Liver (tissue), 9 donors: ENCODE results near the gene PDK4. TPM values are rescaled to one million over a fixed set of nuclear protein-coding genes. Genes with fewer than 3 reads are reported as not detected.

Experiments
- DNase-seq: peaks from one replicate; pipeline ENCODE4 v3.0.0-alpha.2; 2017; ENCODE audit warnings: low spot score
- H3K27ac ChIP-seq, 2 donors: one replicate each; pipeline ENCODE4 v1.7.0; 2013; ENCODE audit warnings: inconsistent platforms in 2 of 2, low read length in 2 of 2, control low read depth in 1 of 2, low read depth in 1 of 2, mild to moderate bottlenecking in 1 of 2
- H3K27me3 ChIP-seq, 4 donors: one replicate each; pipeline versions ENCODE4 v1.6.1 to v1.7.0; 2013; ENCODE audit warnings: low read length in 3 of 4, inconsistent platforms in 1 of 4, mild to moderate bottlenecking in 1 of 4, moderate library complexity in 1 of 4; ENCODE audit not compliant: control insufficient read depth in 4 of 4, insufficient read depth in 4 of 4
- H3K36me3 ChIP-seq, 4 donors: one replicate each; pipeline versions ENCODE4 v1.6.1 to v1.7.0; 2013; ENCODE audit warnings: low read length in 3 of 4, mild to moderate bottlenecking in 3 of 4, low read depth in 1 of 4, moderate library complexity in 1 of 4; ENCODE audit not compliant: control insufficient read depth in 4 of 4, insufficient read depth in 3 of 4
- H3K4me1 ChIP-seq, 4 donors: one replicate each; pipeline versions ENCODE4 v1.6.1 to v1.7.0; 2013; ENCODE audit warnings: low read length in 3 of 4, mild to moderate bottlenecking in 3 of 4, moderate library complexity in 1 of 4; ENCODE audit not compliant: control insufficient read depth in 4 of 4, insufficient read depth in 4 of 4
- H3K4me3 ChIP-seq, 3 donors: one replicate each; pipeline versions ENCODE4 v1.6.1 to v1.7.0; 2013; ENCODE audit warnings: low read length in 3 of 3, control low read depth in 1 of 3, low read depth in 1 of 3, mild to moderate bottlenecking in 1 of 3
- H3K9ac ChIP-seq, 2 donors: one replicate each; pipeline ENCODE4 v1.7.0; 2013; ENCODE audit warnings: low read length in 2 of 2, mild to moderate bottlenecking in 2 of 2, moderate library complexity in 2 of 2, control low read depth in 1 of 2, low read depth in 1 of 2
- H3K9me3 ChIP-seq, 4 donors: one replicate each; pipeline versions ENCODE4 v1.6.1 to v1.7.0; 2013; ENCODE audit warnings: low read length in 3 of 4; ENCODE audit not compliant: control insufficient read depth in 4 of 4
- ATF3 ChIP-seq: IDR thresholded peaks from 2 replicates; pipeline ENCODE4 v1.6.1; 2016; ENCODE audit warnings: antibody characterized with exemption
- EGR1 ChIP-seq, 2 donors: IDR thresholded peaks; 2 replicates each; pipeline ENCODE4 v1.6.1; 2016 to 2018; ENCODE audit warnings: antibody characterized with exemption in 2 of 2, low read depth in 2 of 2
- FOXA1 ChIP-seq: IDR thresholded peaks from 2 replicates; pipeline ENCODE4 v1.6.1; 2016; ENCODE audit warnings: antibody characterized with exemption
- FOXA2 ChIP-seq: IDR thresholded peaks from 2 replicates; pipeline ENCODE4 v1.6.1; 2016; ENCODE audit warnings: antibody characterized with exemption
- GABPA ChIP-seq, 2 donors: IDR thresholded peaks in 1 of 2; conservative IDR thresholded peaks in 1 of 2; 2 replicates each; pipeline ENCODE4 v1.6.1; 2016; ENCODE audit warnings: antibody characterized with exemption in 2 of 2, mild to moderate bottlenecking in 1 of 2, moderate library complexity in 1 of 2
- HNF4A ChIP-seq, 2 donors: conservative IDR thresholded peaks; 2 replicates each; pipeline ENCODE4 v1.6.1; 2016; ENCODE audit warnings: antibody characterized with exemption in 2 of 2, mild to moderate bottlenecking in 2 of 2
- HNF4G ChIP-seq: IDR thresholded peaks from 2 replicates; pipeline ENCODE4 v1.6.1; 2016; ENCODE audit warnings: antibody characterized with exemption
- JUND ChIP-seq, 2 donors: IDR thresholded peaks; 2 replicates each; pipeline ENCODE4 v1.6.1; 2016; ENCODE audit warnings: antibody characterized with exemption in 2 of 2
- MAX ChIP-seq: IDR thresholded peaks from 2 replicates; pipeline ENCODE4 v1.6.1; 2016; ENCODE audit warnings: antibody characterized with exemption
- NR2F2 ChIP-seq: IDR thresholded peaks from 2 replicates; pipeline ENCODE4 v1.6.1; 2016; ENCODE audit warnings: antibody characterized with exemption
- RAD21 ChIP-seq, 2 donors: IDR thresholded peaks; 2 replicates each; pipeline ENCODE4 v1.6.1; 2016; ENCODE audit warnings: antibody characterized with exemption in 2 of 2, mild to moderate bottlenecking in 2 of 2
- REST ChIP-seq: IDR thresholded peaks from 2 replicates; pipeline ENCODE4 v1.6.1; 2016; ENCODE audit warnings: antibody characterized with exemption, mild to moderate bottlenecking
- RXRA ChIP-seq, 2 donors: IDR thresholded peaks; 2 replicates each; pipeline ENCODE4 v1.6.1; 2017 to 2018; ENCODE audit warnings: antibody characterized with exemption in 2 of 2, mild to moderate bottlenecking in 1 of 2
- SP1 ChIP-seq: IDR thresholded peaks from 2 replicates; pipeline ENCODE4 v1.6.1; 2018; ENCODE audit warnings: antibody characterized with exemption, mild to moderate bottlenecking
- TAF1 ChIP-seq: conservative IDR thresholded peaks from 2 replicates; pipeline ENCODE4 v1.6.1; 2016; ENCODE audit warnings: antibody characterized with exemption, mild to moderate bottlenecking
- YY1 ChIP-seq: IDR thresholded peaks from 2 replicates; pipeline ENCODE4 v1.6.1; 2016; ENCODE audit warnings: antibody characterized with exemption, mild to moderate bottlenecking
- ZBTB33 ChIP-seq: IDR thresholded peaks from 2 replicates; pipeline ENCODE4 v1.6.1; 2016; ENCODE audit warnings: antibody characterized with exemption
- WGBS: extraction: QIAGEN DNeasy Blood & Tissue Kit; methylation state at CpG from one replicate; pipeline ENCODE4 v1.1.7; 2013; 5-methylcytosine and 5-hydroxymethylcytosine counted together
- polyA plus RNA-seq, 2 donors: library from polyadenylated mRNA; stranded (reverse) in 1 of 2; unstranded in 1 of 2; fragments of 200-250 nt in 1 of 2; fragments of >200 nt in 1 of 2; fragmentation: Nextera tagmentation in 1 of 2; extraction: Ambion mirVana in 1 of 2; gene quantifications; one replicate each; pipeline versions ENCODE4 v1.2.1 to v1.2.3, GENCODE V29; 2013 to 2015
- total RNA-seq, 2 donors: library from RNA; depleted of rRNA; stranded (reverse); fragments of >200 nt; gene quantifications; one replicate each; pipeline ENCODE4 v1.2.3, GENCODE V29; 2014
- TF ChIP-seq, protein P1 (sequence below): fragments of 150-350 bp; IDR thresholded peaks from 2 replicates; pipeline ENCODE4 v1.5.1; 2017; ENCODE audit warnings: improper control_type of control experiment, low read depth, low read length; ENCODE audit not compliant: missing input control
- donor health status: healthy.
- donor health status: healthy.
- donor health status: healthy.
- donor health status: healthy.
- donor health status: healthy.

Gene PDK4
- total and polyA plus RNA-seq, 4 donors = 6.3 to 116 (median 50.0) TPM

DNA sequence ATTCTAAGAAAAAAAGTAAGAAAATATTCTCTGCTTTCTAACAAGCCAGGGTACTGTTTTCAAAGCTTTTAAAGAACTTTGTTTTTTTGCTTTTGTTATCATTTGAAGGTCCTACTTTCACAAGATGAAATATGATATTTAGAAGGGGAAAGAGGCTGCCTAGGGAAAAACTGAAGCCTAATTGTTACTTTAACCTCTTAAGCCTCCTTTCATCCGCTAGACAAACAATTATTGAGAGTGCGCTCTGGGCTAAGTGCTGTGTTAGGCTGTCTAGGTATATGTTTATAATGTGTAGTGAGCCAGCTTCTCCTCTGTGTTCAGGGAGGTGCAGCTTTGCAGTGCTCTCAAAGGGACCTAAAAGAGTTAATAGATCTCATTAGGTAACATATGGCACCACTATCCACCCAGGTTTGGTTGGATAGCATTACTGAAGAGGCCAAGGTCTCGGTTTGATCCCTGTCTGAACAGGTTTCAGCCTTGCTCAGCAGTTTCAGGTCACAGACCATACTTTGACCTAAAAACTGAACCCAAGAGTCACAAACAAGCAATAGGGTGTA is 17.9 kb downstream of the PDK4 start (continued):
- TF ChIP-seq, protein P1, sequence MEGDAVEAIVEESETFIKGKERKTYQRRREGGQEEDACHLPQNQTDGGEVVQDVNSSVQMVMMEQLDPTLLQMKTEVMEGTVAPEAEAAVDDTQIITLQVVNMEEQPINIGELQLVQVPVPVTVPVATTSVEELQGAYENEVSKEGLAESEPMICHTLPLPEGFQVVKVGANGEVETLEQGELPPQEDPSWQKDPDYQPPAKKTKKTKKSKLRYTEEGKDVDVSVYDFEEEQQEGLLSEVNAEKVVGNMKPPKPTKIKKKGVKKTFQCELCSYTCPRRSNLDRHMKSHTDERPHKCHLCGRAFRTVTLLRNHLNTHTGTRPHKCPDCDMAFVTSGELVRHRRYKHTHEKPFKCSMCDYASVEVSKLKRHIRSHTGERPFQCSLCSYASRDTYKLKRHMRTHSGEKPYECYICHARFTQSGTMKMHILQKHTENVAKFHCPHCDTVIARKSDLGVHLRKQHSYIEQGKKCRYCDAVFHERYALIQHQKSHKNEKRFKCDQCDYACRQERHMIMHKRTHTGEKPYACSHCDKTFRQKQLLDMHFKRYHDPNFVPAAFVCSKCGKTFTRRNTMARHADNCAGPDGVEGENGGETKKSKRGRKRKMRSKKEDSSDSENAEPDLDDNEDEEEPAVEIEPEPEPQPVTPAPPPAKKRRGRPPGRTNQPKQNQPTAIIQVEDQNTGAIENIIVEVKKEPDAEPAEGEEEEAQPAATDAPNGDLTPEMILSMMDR = no peak
- TF ChIP-seq HNF4A (conservative IDR thresholded peaks at IDR 0.05) (peak; percentile 93 to 96), MAX (peak; percentile 69), TAF1 (no peak), EGR1 (IDR thresholded peaks at IDR 0.05; ENCODE audit: low read depth in 2 of 2) (peak in 1 of 2 donors; percentile 39)

DNA sequence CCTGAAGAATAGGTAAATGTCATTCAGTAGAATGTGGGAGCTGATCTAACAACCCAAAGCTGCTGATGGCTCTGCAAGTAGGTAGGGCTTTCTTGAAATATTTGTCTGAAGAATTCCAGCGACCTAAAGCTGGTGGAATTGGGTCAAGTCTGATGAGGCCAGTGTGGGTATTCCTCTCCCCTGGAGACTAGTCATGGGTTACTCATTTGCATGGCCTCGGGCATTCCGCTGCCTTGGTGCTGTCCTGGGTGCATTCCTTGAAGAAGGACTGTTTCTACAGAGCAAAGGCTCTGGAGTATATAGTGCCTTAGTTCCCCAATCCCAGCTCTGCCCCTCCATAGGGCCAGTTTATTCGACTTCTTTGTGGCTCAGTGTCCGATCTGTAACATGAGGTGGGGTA is 19.2 kb downstream of the PDK4 start:
- H3K27me3 ChIP-seq = no peaks in the 10 kb centered on the region
- H3K36me3 ChIP-seq = no peaks in the 10 kb centered on the region
- no peak for DNase-seq
- H3K4me1 ChIP-seq = peaks cover 2 to 15% (median 7%) of the 10 kb centered on the region in 4 donors
- TF ChIP-seq RXRA (IDR thresholded peaks at IDR 0.05) (no peak), ATF3 (no peak), GABPA (IDR thresholded peaks at IDR 0.05 in 1 of 2, conservative IDR thresholded peaks at IDR 0.05 in 1 of 2) (no peak), MAX (no peak), TAF1 (no peak), EGR1 (IDR thresholded peaks at IDR 0.05; ENCODE audit: low read depth in 2 of 2) (no peak), HNF4G (no peak), JUND (IDR thresholded peaks at IDR 0.05) (no peak), FOXA2 (no peak), NR2F2 (no peak), REST (no peak), SP1 (no peak), YY1 (no peak), FOXA1 (no peak), RAD21 (IDR thresholded peaks at IDR 0.05) (no peak), ZBTB33 (no peak), HNF4A (conservative IDR thresholded peaks at IDR 0.05) (no peak)
- TF ChIP-seq, protein P1 = no peak
- H3K27ac ChIP-seq = no peak overlapping the region
- H3K9me3 ChIP-seq = no peaks in the 10 kb centered on the region
- WGBS = 86% methylated on average over 5 of the region's 5 CpGs
- H3K4me3 ChIP-seq = peak overlapping the region in 1 of 3 donors; percentile 54
- no peak overlapping the region for H3K9ac ChIP-seq
